Measurements from ENCODE around the gene MSI2. TPM values are rescaled to one million over a fixed set of nuclear protein-coding genes. Genes with fewer than 3 reads are reported as not detected.

Gene MSI2
- total and polyA plus RNA-seq, 2 donors (not counting 1 experiment from before 2014, with no cell fraction given) = 16.1 to 196 TPM

DNA sequence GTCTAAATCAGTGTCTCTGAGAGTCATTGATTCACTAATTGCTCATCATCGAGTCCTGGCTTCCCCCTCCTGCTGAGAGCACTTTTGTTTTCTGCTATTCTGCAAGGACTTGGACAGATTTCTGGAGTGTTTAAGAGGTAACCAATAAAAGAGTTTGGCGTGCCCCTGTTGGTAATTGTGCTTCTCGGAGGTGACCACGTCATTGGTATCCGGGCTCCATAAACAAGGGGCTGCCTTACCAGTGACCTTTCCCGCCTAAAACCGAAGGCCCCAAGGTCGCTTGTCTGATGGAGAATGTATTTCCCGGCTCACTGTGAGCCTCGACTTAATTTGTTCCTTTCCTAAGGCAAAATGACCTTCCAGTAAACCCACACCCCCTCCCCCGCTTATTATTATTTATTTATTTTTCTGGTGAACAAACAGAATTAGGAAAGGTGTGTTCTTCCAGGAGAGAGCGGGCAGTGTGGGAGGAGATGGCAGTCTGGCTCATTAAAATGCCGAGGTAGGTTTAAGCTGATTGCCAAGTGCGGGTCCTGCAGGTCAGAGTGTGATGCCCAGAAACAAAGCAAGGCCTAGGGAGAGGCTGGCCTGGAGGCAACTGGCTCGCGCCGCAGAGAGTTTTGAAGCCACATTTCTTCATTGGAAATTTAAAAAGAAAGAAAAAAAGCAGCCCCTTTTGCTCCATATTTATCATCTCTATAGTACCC, 30.2 kb downstream of the MSI2 start:
- Histone ChIP-seq H3K4me1 (ENCODE audit: control insufficient read depth in 2 of 2, insufficient read depth in 2 of 2, low read length in 2 of 2) (peaks cover 14 to 24% of the 10 kb centered on the region in 2 donors), H2AFZ (ENCODE audit: insufficient read depth, low read depth, low read length, poor library complexity, severe bottlenecking) (no peak overlapping the region), H3K4me3 (ENCODE audit: control extremely low read depth in 1 of 5, extremely low read depth in 1 of 5, insufficient read depth in 1 of 5, low read depth in 2 of 5, low read length in 4 of 5) (no peak overlapping the region), H4K20me1 (ENCODE audit: control insufficient read depth, insufficient read depth, low read length, poor library complexity, severe bottlenecking) (peaks cover 23% of the 10 kb centered on the region), H3K36me3 (replicated peaks in 1 of 2; ENCODE audit: control extremely low read depth in 1 of 2, control insufficient read depth in 1 of 2, extremely low read depth in 1 of 2, insufficient read depth in 2 of 2, low read length in 1 of 2) (peaks cover 0 to 9% of the 10 kb centered on the region in 2 experiments), H3K9ac (ENCODE audit: low read length) (no peak overlapping the region), H3K9me3 (ENCODE audit: control extremely low read depth in 1 of 3, control insufficient read depth in 2 of 3, insufficient read depth in 1 of 3, low read length in 2 of 3) (no peaks in the 10 kb centered on the region), H3K4me2 (replicated peaks; ENCODE audit: low read depth, low read length, poor library complexity, severe bottlenecking) (no peak overlapping the region), H3K79me2 (ENCODE audit: control insufficient read depth, insufficient read depth, low read length) (peaks cover 78% of the 10 kb centered on the region), H3K27ac (ENCODE audit: low read length in 2 of 2) (no peak overlapping the region), H3K27me3 (replicated peaks in 1 of 4; ENCODE audit: control extremely low read depth in 1 of 4, control insufficient read depth in 3 of 4, insufficient read depth in 4 of 4, low read length in 3 of 4) (no peaks in the 10 kb centered on the region)
- Mint-ChIP-seq H3K4me1 (peaks cover 51% of the 10 kb centered on the region), H3K9me3 (ENCODE audit: insufficient read depth) (no peaks in the 10 kb centered on the region), H3K27ac (no peak overlapping the region), H3K4me3 (no peak overlapping the region), H3K27me3 (no peaks in the 10 kb centered on the region)
- intact Hi-C loops (cut with micrococcal nuclease) = no loop called here
- WGBS (ENCODE audit: insufficient coverage) = 93% methylated on average over 7 of the region's 17 CpGs
- DNase-seq = no peak
- no peak for TF ChIP-seq EZH2 (IDR thresholded peaks at IDR 0.05; ENCODE audit: borderline replicate concordance, insufficient read depth, low read depth, low read length, poor library complexity, severe bottlenecking)
- TF ChIP-seq, protein P1, sequence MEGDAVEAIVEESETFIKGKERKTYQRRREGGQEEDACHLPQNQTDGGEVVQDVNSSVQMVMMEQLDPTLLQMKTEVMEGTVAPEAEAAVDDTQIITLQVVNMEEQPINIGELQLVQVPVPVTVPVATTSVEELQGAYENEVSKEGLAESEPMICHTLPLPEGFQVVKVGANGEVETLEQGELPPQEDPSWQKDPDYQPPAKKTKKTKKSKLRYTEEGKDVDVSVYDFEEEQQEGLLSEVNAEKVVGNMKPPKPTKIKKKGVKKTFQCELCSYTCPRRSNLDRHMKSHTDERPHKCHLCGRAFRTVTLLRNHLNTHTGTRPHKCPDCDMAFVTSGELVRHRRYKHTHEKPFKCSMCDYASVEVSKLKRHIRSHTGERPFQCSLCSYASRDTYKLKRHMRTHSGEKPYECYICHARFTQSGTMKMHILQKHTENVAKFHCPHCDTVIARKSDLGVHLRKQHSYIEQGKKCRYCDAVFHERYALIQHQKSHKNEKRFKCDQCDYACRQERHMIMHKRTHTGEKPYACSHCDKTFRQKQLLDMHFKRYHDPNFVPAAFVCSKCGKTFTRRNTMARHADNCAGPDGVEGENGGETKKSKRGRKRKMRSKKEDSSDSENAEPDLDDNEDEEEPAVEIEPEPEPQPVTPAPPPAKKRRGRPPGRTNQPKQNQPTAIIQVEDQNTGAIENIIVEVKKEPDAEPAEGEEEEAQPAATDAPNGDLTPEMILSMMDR (IDR thresholded peaks at IDR 0.05) = no peak
- POLR2A ChIA-PET = no interaction called here
- no peak for ATAC-seq (ENCODE audit: low read depth)
- CTCF ChIA-PET = interaction anchor here (0.6 to 0.9 kb wide), 3 partner anchors 9 to 311 kb away, joined by 3 to 4 read pairs (median 3); no protein-coding TSS in a partner anchor

DNA sequence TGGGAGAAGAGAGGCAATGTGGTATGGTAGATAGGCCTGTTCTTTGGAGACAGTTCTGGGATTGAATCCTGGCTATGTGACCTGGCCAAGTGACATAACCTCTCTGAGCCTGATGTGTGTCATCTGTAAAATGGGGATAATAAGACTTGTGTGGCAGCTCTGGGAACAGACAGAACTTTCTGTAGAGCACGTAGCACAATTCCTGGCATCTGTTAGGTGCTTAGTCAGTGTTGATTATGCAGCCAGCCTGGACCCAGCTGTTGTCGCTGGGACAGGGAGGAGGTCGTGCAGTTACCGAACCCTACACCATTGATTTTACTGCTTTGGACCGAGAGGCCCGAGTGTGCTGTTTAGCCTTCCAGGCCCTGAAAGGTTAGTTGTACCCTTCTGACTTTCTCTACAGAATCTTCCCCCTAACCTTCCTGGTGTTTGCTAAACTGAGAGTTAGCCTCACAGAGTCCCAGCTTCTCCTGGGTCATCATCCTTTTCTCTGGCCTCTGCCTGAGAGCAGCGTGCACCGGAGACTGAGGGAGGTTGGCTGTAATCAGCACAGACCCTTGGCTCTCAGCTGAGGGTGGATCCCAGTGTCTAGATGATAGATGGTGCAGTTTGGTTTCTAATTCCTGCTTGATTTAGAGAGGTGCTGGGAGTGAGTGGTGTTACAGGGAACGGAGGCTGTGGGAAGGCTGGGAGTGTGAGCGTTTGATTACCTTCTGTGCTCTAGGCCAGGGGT, 31.9 kb downstream of the MSI2 start:
- TF ChIP-seq, protein P1 (IDR thresholded peaks at IDR 0.05) = no peak
- no peak for TF ChIP-seq EZH2 (IDR thresholded peaks at IDR 0.05; ENCODE audit: borderline replicate concordance, insufficient read depth, low read depth, low read length, poor library complexity, severe bottlenecking)
- H3K4me2 ChIP-seq (replicated peaks; ENCODE audit: low read depth, low read length, poor library complexity, severe bottlenecking) = no peak overlapping the region
- DNase-seq (no peak), ATAC-seq (ENCODE audit: low read depth) (no peak)
- H3K36me3 ChIP-seq (replicated peaks in 1 of 2; ENCODE audit: control extremely low read depth in 1 of 2, control insufficient read depth in 1 of 2, extremely low read depth in 1 of 2, insufficient read depth in 2 of 2, low read length in 1 of 2) = peaks cover 0 to 5% of the 10 kb centered on the region in 2 experiments
- H3K27ac ChIP-seq (ENCODE audit: low read length in 2 of 2) = no peak overlapping the region
- Mint-ChIP-seq H3K27me3 (no peaks in the 10 kb centered on the region), H3K4me3 (no peak overlapping the region), H3K27ac (no peak overlapping the region), H3K4me1 (peaks cover 46% of the 10 kb centered on the region), H3K9me3 (ENCODE audit: insufficient read depth) (no peaks in the 10 kb centered on the region)
- H3K4me3 ChIP-seq (ENCODE audit: control extremely low read depth in 1 of 5, extremely low read depth in 1 of 5, insufficient read depth in 1 of 5, low read depth in 2 of 5, low read length in 4 of 5) = no peak overlapping the region
- peaks cover 87% of the 10 kb centered on the region for H3K79me2 ChIP-seq (ENCODE audit: control insufficient read depth, insufficient read depth, low read length)
- no peak overlapping the region for H2AFZ ChIP-seq (ENCODE audit: insufficient read depth, low read depth, low read length, poor library complexity, severe bottlenecking)
- CTCF ChIA-PET = no interaction called here
- POLR2A ChIA-PET = interaction anchor here (0.5 kb wide), 1 partner anchor 31 kb away, joined by 3 read pairs; no protein-coding TSS in a partner anchor
- intact Hi-C loops (cut with micrococcal nuclease) = no loop called here
- 80% methylated on average over 10 of the region's 10 CpGs for WGBS (ENCODE audit: insufficient coverage)
- peaks cover 14 to 24% of the 10 kb centered on the region in 2 donors for H3K4me1 ChIP-seq (ENCODE audit: control insufficient read depth in 2 of 2, insufficient read depth in 2 of 2, low read length in 2 of 2)
- H3K9ac ChIP-seq (ENCODE audit: low read length) = no peak overlapping the region
- no peaks in the 10 kb centered on the region for H3K9me3 ChIP-seq (ENCODE audit: control extremely low read depth in 1 of 3, control insufficient read depth in 2 of 3, insufficient read depth in 1 of 3, low read length in 2 of 3)
- H4K20me1 ChIP-seq (ENCODE audit: control insufficient read depth, insufficient read depth, low read length, poor library complexity, severe bottlenecking) = peaks cover 38% of the 10 kb centered on the region
- H3K27me3 ChIP-seq (replicated peaks in 1 of 4; ENCODE audit: control extremely low read depth in 1 of 4, control insufficient read depth in 3 of 4, insufficient read depth in 4 of 4, low read length in 3 of 4) = no peaks in the 10 kb centered on the region

Data from B cell (primary cell).